ENCODE measurements around the gene CLTRN.

GRCh38 chrX:15653961-15654360 lies 10.6 kb downstream of the CLTRN start:
- TF ChIP-seq CTCF (IDR thresholded peaks at IDR 0.05; ENCODE audit: extremely low read depth in 1 of 2, insufficient read depth in 1 of 2, low read depth in 1 of 2, low read length in 2 of 2) = no peak
- TF ChIP-seq POLR2A (IDR thresholded peaks at IDR 0.05; ENCODE audit: low read depth, low read length) = no peak
